ENCODE measurements around the gene CTSD. TPM values are rescaled to one million over a fixed set of nuclear protein-coding genes. Genes with fewer than 3 reads are reported as not detected.

CTSD gene
- total RNA-seq, 1 donor, result 221 TPM

- no peak overlapping the region for H3K4me3 ChIP-seq (ENCODE audit: low read depth, low read length)
- DNase-seq (ENCODE audit: low read depth), result peak; percentile 15
- TF ChIP-seq CTCF (IDR thresholded peaks at IDR 0.05; ENCODE audit: insufficient read depth, low read length), result no peak
Measured at GRCh38 chr11:1707751-1708150, 56.0 kb downstream of the CTSD start.

- DNase-seq (ENCODE audit: low read depth), result peak; percentile 2
- H3K4me3 ChIP-seq (ENCODE audit: low read depth, low read length), result no peak overlapping the region
- TF ChIP-seq CTCF (IDR thresholded peaks at IDR 0.05; ENCODE audit: insufficient read depth, low read length), result no peak
Measured at GRCh38 chr11:1706634-1707400, 56.9 kb downstream of the CTSD start.

GRCh38 chr11:1705126-1706052 is 58.3 kb downstream of the CTSD start:
- DNase-seq (ENCODE audit: low read depth), result no peak
- H3K4me3 ChIP-seq (ENCODE audit: low read depth, low read length), result no peak overlapping the region
- TF ChIP-seq CTCF (IDR thresholded peaks at IDR 0.05; ENCODE audit: insufficient read depth, low read length), result no peak

GRCh38 chr11:1703146-1703545 is 60.6 kb downstream of the CTSD start:
- no peak overlapping the region for H3K4me3 ChIP-seq (ENCODE audit: low read depth, low read length)
- DNase-seq (ENCODE audit: low read depth), result no peak
- no peak for TF ChIP-seq CTCF (IDR thresholded peaks at IDR 0.05; ENCODE audit: insufficient read depth, low read length)

Other genes with a start within 250 kb of the CTSD start
- gene DUSP8, start 191.7 kb downstream of the CTSD start, total RNA-seq (ENCODE audit: low replicate concordance), result 0.36 TPM in 1 of 2 replicates, not detected in the other
- not detected in 2 replicates for gene KRTAP5-1, start 178.6 kb downstream of the CTSD start, total RNA-seq (ENCODE audit: low replicate concordance)
- not detected in 2 replicates for gene KRTAP5-2, start 165.6 kb downstream of the CTSD start, total RNA-seq (ENCODE audit: low replicate concordance)
- gene KRTAP5-3, start 155.5 kb downstream of the CTSD start, total RNA-seq (ENCODE audit: low replicate concordance), result not detected in 2 replicates
- not detected in 2 replicates for gene KRTAP5-4, start 141.8 kb downstream of the CTSD start, total RNA-seq (ENCODE audit: low replicate concordance)
- not detected in 2 replicates for gene KRTAP5-5, start 134.2 kb downstream of the CTSD start, total RNA-seq (ENCODE audit: low replicate concordance)
- not detected in 2 replicates for gene KRTAP5-6, start 66.7 kb downstream of the CTSD start, total RNA-seq (ENCODE audit: low replicate concordance)
- gene IFITM10, start 13.3 kb downstream of the CTSD start, total RNA-seq (ENCODE audit: low replicate concordance), result 2.2 and 5.9 TPM in 2 replicates
- 0.82 TPM in 1 of 2 replicates, not detected in the other for gene SYT8, start 71.1 kb upstream of the CTSD start, total RNA-seq (ENCODE audit: low replicate concordance)
- not detected in 2 replicates for gene TNNI2, start 75.1 kb upstream of the CTSD start, total RNA-seq (ENCODE audit: low replicate concordance)
- 18.7 and 40.2 TPM in 2 replicates for gene LSP1, start 89.2 kb upstream of the CTSD start, total RNA-seq (ENCODE audit: low replicate concordance)
- not detected in 2 replicates for gene PRR33, start 128.0 kb upstream of the CTSD start, total RNA-seq (ENCODE audit: low replicate concordance)
- 0.81 and 6.5 TPM in 2 replicates for gene TNNT3, start 155.8 kb upstream of the CTSD start, total RNA-seq (ENCODE audit: low replicate concordance)
- 55.2 and 84.3 TPM in 2 replicates for gene MRPL23, start 183.4 kb upstream of the CTSD start, total RNA-seq (ENCODE audit: low replicate concordance)
- 80.9 and 1,460 TPM in 2 replicates for gene H19, start 233.9 kb upstream of the CTSD start, total RNA-seq (ENCODE audit: low replicate concordance)